Vagina (tissue), 2 donors: Measurements from ENCODE around the gene TRPC4.

Experiments used
- POLR2A ChIP-seq, 2 donors: fragments of 450-650 bp; IDR thresholded peaks; one replicate each; pipeline ENCODE4 v1.6.1; 2017; ENCODE audit warnings: antibody characterized with exemption in 2 of 2, mild to moderate bottlenecking in 2 of 2, moderate library complexity in 2 of 2
- TF ChIP-seq, protein P1 (sequence below), 3 experiments: fragments of 450-650 bp in 2 of 3; fragments of 200-600 bp in 1 of 3; sonication (generic) in 1 of 3; IDR thresholded peaks; one replicate each; pipeline ENCODE4 v1.5.1; 2017 to 2019; ENCODE audit warnings: antibody characterized with exemption in 3 of 3, mild to moderate bottlenecking in 2 of 3, moderate library complexity in 2 of 3

DNA sequence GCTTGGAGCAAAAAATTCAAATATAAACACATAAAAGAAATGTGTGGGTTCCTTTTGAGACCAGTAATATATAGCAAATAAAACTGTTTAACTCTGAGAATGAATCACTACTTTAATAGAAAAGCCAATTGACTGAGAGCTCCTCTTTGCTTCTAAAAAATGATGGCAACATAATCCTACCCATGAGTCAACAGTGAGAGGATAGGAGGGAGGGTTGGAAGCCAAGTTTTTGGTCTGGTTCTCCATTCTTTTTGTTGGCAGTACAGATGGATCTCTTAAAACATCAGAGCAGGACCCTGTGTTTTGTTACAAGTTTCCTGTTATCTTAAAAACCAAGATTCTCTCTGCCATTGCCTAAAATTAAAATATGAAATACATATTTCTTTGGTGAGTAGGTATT, 221.0 kb downstream of the TRPC4 start:
- TF ChIP-seq POLR2A (IDR thresholded peaks at IDR 0.05) = no peak
- TF ChIP-seq, protein P1, sequence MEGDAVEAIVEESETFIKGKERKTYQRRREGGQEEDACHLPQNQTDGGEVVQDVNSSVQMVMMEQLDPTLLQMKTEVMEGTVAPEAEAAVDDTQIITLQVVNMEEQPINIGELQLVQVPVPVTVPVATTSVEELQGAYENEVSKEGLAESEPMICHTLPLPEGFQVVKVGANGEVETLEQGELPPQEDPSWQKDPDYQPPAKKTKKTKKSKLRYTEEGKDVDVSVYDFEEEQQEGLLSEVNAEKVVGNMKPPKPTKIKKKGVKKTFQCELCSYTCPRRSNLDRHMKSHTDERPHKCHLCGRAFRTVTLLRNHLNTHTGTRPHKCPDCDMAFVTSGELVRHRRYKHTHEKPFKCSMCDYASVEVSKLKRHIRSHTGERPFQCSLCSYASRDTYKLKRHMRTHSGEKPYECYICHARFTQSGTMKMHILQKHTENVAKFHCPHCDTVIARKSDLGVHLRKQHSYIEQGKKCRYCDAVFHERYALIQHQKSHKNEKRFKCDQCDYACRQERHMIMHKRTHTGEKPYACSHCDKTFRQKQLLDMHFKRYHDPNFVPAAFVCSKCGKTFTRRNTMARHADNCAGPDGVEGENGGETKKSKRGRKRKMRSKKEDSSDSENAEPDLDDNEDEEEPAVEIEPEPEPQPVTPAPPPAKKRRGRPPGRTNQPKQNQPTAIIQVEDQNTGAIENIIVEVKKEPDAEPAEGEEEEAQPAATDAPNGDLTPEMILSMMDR (IDR thresholded peaks at IDR 0.05) = no peak
